Fibroblast of lung (primary cell): ENCODE results near the gene ACVR2A. TPM values are rescaled to one million over a fixed set of nuclear protein-coding genes. Genes with fewer than 3 reads are reported as not detected.
A peak's percentile ranks its signal among the peaks of the same experiment; 100 is the strongest.

Experiments used
- DNase-seq, 2 donors: peaks; one replicate each; pipeline versions ENCODE4 v3.0.0 to v3.0.0-alpha.2; 2010; ENCODE audit warnings: low read depth in 2 of 2
- H2AFZ ChIP-seq: 2 replicates; pipeline ENCODE4 v1.5.1; 2012; ENCODE audit warnings: low read length, control low read depth, inconsistent platforms
- H3K27ac ChIP-seq: 2 replicates; pipeline ENCODE4 v1.5.1; 2011; ENCODE audit warnings: low read length, control low read depth; ENCODE audit not compliant: insufficient read depth
- H3K27me3 ChIP-seq: 2 replicates; pipeline ENCODE4 v1.5.1; 2011; ENCODE audit warnings: mild to moderate bottlenecking, low read length; ENCODE audit not compliant: control insufficient read depth, insufficient read depth
- H3K36me3 ChIP-seq: 2 replicates; pipeline ENCODE4 v1.5.1; 2011; ENCODE audit warnings: low read length; ENCODE audit not compliant: control insufficient read depth, insufficient read depth
- H3K4me1 ChIP-seq: 2 replicates; pipeline ENCODE4 v1.5.1; 2011; ENCODE audit warnings: low read length; ENCODE audit not compliant: control insufficient read depth, insufficient read depth; ENCODE audit errors: extremely low read depth
- H3K4me2 ChIP-seq: 2 replicates; pipeline ENCODE4 v1.5.1; 2011; ENCODE audit warnings: low read length, control low read depth; ENCODE audit not compliant: insufficient read depth; ENCODE audit errors: extremely low read depth
- H3K4me3 ChIP-seq, 4 experiments: fragments of 200-600 bp in 1 of 4; sonication (generic) in 1 of 4; replicated peaks in 1 of 4; 2 replicates each; pipeline ENCODE4 v1.5.1; 2011 to 2016; ENCODE audit warnings: low read length in 4 of 4, low read depth in 3 of 4, mild to moderate bottlenecking in 3 of 4, control low read depth in 2 of 4, inconsistent platforms in 1 of 4, mixed read lengths in 1 of 4; ENCODE audit not compliant: insufficient read depth in 1 of 4; ENCODE audit errors: control extremely low read depth in 1 of 4
- H3K79me2 ChIP-seq: 2 replicates; pipeline ENCODE4 v1.5.1; 2012; ENCODE audit warnings: mild to moderate bottlenecking, low read length, inconsistent platforms; ENCODE audit not compliant: control insufficient read depth, insufficient read depth
- H3K9ac ChIP-seq: 2 replicates; pipeline ENCODE4 v1.5.1; 2011; ENCODE audit warnings: mild to moderate bottlenecking, low read length, control low read depth; ENCODE audit not compliant: insufficient read depth
- H3K9me3 ChIP-seq: 2 replicates; pipeline ENCODE4 v1.5.1; 2012; ENCODE audit warnings: low read depth, low read length; ENCODE audit not compliant: control insufficient read depth, insufficient read depth
- H4K20me1 ChIP-seq: 2 replicates; pipeline ENCODE4 v1.5.1; 2011; ENCODE audit warnings: low read length; ENCODE audit not compliant: control insufficient read depth, insufficient read depth; ENCODE audit errors: extremely low read depth
- EZH2 ChIP-seq: IDR thresholded peaks from 2 replicates; pipeline ENCODE4 v1.5.1; 2012; ENCODE audit warnings: low read length, control low read depth, mild to moderate bottlenecking; ENCODE audit errors: missing control alignments
- polyA plus RNA-seq, 2 donors: library from polyadenylated mRNA; depleted of rRNA in 1 of 2; stranded (reverse) in 1 of 2; unstranded in 1 of 2; fragments of >200 nt; gene quantifications; 2 replicates each; pipeline ENCODE4 v1.2.1, GENCODE V29; 2011 to 2012; ENCODE audit warnings: missing spikeins in 1 of 2
- total RNA-seq: library from RNA; depleted of rRNA; stranded (reverse); fragments of >200 nt; gene quantifications from 2 replicates; pipeline ENCODE4 v1.2.1, GENCODE V29; 2014
- TF ChIP-seq, protein P1 (sequence below), 2 donors: IDR thresholded peaks in 1 of 2; conservative IDR thresholded peaks in 1 of 2; 1 replicate in 1 of 2; 2 replicates in 1 of 2; pipeline ENCODE4 v1.5.1; 2011 to 2012; ENCODE audit warnings: low read length in 2 of 2, control low read depth in 1 of 2, inconsistent platforms in 1 of 2, low read depth in 1 of 2, mild to moderate bottlenecking in 1 of 2

ACVR2A gene
- total and polyA plus RNA-seq, 2 donors (not counting 1 experiment from before 2014, with no cell fraction given), result 8.9 to 9.8 TPM

DNA sequence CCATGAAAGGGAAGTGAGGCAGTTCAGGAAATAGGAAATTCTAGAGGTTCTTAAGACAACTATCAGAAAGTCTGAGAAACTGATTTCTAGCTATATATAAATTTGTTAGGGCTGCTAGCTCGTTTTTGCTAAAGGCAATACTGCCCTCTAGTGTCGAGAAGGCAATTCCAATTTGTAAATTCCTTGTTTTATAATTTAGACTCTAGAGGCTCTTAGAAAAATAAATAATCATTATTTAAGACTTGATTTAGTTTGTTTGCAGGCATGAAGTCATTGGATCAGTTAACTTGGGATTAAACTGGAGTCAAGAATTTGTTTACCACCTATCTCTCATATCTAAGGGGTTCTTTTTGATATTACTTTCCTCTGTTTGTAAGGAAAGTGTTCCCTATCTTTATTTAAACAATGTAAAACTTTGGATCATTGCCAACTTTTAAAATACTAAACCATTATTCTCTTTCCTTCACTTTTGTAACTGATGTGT is 66.2 kb downstream of the ACVR2A start:
- H4K20me1 ChIP-seq, result no peaks in the 10 kb centered on the region
- no peaks in the 10 kb centered on the region for H3K79me2 ChIP-seq
- DNase-seq, result peak; percentile 57 to 89
- no peak for TF ChIP-seq EZH2
- TF ChIP-seq, protein P1, sequence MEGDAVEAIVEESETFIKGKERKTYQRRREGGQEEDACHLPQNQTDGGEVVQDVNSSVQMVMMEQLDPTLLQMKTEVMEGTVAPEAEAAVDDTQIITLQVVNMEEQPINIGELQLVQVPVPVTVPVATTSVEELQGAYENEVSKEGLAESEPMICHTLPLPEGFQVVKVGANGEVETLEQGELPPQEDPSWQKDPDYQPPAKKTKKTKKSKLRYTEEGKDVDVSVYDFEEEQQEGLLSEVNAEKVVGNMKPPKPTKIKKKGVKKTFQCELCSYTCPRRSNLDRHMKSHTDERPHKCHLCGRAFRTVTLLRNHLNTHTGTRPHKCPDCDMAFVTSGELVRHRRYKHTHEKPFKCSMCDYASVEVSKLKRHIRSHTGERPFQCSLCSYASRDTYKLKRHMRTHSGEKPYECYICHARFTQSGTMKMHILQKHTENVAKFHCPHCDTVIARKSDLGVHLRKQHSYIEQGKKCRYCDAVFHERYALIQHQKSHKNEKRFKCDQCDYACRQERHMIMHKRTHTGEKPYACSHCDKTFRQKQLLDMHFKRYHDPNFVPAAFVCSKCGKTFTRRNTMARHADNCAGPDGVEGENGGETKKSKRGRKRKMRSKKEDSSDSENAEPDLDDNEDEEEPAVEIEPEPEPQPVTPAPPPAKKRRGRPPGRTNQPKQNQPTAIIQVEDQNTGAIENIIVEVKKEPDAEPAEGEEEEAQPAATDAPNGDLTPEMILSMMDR (conservative IDR thresholded peaks at IDR 0.05 in 1 of 2, IDR thresholded peaks at IDR 0.05 in 1 of 2; ENCODE audit: low read depth in 1 of 2, low read length in 2 of 2), result peak; percentile 60 to 69
- H3K9me3 ChIP-seq, result no peaks in the 10 kb centered on the region
- H3K4me1 ChIP-seq, result no peaks in the 10 kb centered on the region
- H2AFZ ChIP-seq, result no peak overlapping the region
- H3K27ac ChIP-seq, result no peak overlapping the region
- H3K4me2 ChIP-seq, result no peak overlapping the region
- no peak overlapping the region for H3K4me3 ChIP-seq
- H3K36me3 ChIP-seq, result no peaks in the 10 kb centered on the region
- H3K27me3 ChIP-seq, result no peaks in the 10 kb centered on the region
- H3K9ac ChIP-seq, result no peak overlapping the region

DNA sequence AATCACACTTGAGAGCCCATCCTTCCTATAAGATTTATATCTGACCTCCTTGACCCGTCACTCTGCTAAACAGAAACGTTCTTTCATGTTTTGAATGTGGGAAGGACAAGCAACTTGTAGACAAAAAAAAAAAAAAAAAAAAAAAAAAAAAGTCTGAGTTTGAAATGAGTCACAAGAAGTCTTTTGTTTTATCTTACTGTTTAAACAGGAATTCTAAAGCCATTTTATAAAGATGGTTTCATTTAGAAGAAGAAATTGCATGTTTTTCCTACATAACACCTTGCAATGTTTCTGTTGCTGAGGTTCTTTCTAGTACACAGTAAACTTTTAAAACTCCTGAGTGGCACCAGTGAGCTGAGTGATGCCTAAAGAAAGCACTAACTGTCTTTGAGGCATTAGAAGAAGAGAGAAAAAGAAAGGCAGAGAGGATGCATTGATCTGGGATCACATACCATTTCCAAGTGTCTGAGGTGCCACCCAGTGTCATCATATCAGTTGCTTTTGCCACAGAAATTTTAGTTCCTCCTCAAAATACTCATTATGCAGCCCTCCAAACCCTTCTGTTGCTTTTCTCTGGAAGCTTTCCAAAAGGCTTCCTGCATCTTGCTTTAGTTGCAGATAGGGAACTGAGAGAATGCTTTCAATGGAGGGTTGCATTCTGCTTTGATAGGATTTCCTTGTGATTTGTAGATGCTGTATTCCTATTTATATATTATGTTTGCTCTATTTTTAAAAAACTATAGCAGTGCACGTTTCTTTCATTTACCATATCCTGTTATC is 69.1 kb downstream of the ACVR2A start:
- TF ChIP-seq, protein P1 (conservative IDR thresholded peaks at IDR 0.05 in 1 of 2, IDR thresholded peaks at IDR 0.05 in 1 of 2; ENCODE audit: low read depth in 1 of 2, low read length in 2 of 2), result no peak
- TF ChIP-seq EZH2, result no peak
- no peaks in the 10 kb centered on the region for H3K36me3 ChIP-seq
- H3K9ac ChIP-seq, result no peak overlapping the region
- H3K4me2 ChIP-seq, result no peak overlapping the region
- no peaks in the 10 kb centered on the region for H3K79me2 ChIP-seq
- H3K27me3 ChIP-seq, result no peaks in the 10 kb centered on the region
- H3K4me1 ChIP-seq, result no peaks in the 10 kb centered on the region
- peak; percentile 10 to 25 for DNase-seq
- H2AFZ ChIP-seq, result no peak overlapping the region
- H4K20me1 ChIP-seq, result no peaks in the 10 kb centered on the region
- H3K9me3 ChIP-seq, result no peaks in the 10 kb centered on the region
- H3K27ac ChIP-seq, result no peak overlapping the region
- H3K4me3 ChIP-seq, result no peak overlapping the region

DNA sequence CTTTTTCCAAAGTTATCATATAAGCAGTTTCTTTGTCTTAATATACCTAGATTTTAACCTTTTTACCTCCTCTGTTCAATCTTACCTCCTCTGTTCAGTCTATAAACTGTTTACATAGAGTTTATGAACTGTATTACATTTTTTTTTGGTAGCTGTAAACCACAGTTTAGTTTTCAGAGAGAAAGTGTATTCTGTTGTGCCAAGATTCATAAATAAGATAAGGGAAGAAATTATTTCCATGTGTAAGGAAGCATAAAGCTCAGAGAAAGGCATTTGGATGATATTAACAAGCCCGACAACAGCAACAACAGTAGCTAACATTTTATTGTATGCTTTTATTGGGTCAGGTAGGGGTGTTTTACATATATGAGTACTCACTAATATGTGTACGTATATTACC is 71.2 kb downstream of the ACVR2A start:
- no peak overlapping the region for H3K4me3 ChIP-seq
- no peaks in the 10 kb centered on the region for H4K20me1 ChIP-seq
- H3K27ac ChIP-seq, result no peak overlapping the region
- no peaks in the 10 kb centered on the region for H3K79me2 ChIP-seq
- no peak overlapping the region for H2AFZ ChIP-seq
- H3K27me3 ChIP-seq, result no peaks in the 10 kb centered on the region
- TF ChIP-seq, protein P1 (conservative IDR thresholded peaks at IDR 0.05 in 1 of 2, IDR thresholded peaks at IDR 0.05 in 1 of 2; ENCODE audit: low read depth in 1 of 2, low read length in 2 of 2), result no peak
- no peak for TF ChIP-seq EZH2
- no peaks in the 10 kb centered on the region for H3K4me1 ChIP-seq
- no peak overlapping the region for H3K9ac ChIP-seq
- H3K36me3 ChIP-seq, result no peaks in the 10 kb centered on the region
- H3K9me3 ChIP-seq, result no peaks in the 10 kb centered on the region
- DNase-seq, result no peak
- H3K4me2 ChIP-seq, result no peak overlapping the region
